Chondrocyte (in vitro differentiated cells): Measurements from ENCODE around the gene SMIM41. TPM values are rescaled to one million over a fixed set of nuclear protein-coding genes. Genes with fewer than 3 reads are reported as not detected.

Experiments
- DNase-seq: peaks from one replicate; pipeline ENCODE4 v3.0.0; 2021; ENCODE audit warnings: mixed read lengths, low spot score
- H3K27ac Mint-ChIP-seq: one replicate; pipeline ENCODE4 v1.8.0; 2021; ENCODE audit warnings: mild to moderate bottlenecking, moderate library complexity, mixed read lengths; ENCODE audit not compliant: unreplicated experiment
- H3K27me3 Mint-ChIP-seq: 2 replicates; pipeline ENCODE4 v1.8.0; 2021; ENCODE audit warnings: low read depth, mixed read lengths
- H3K36me3 Mint-ChIP-seq: 2 replicates; pipeline ENCODE4 v1.8.0; 2021; ENCODE audit warnings: low read depth, mixed read lengths
- H3K4me1 Mint-ChIP-seq: 2 replicates; pipeline ENCODE4 v1.8.0; 2021; ENCODE audit warnings: low read depth, mild to moderate bottlenecking, mixed read lengths
- H3K4me3 Mint-ChIP-seq: one replicate; pipeline ENCODE4 v1.8.0; 2021; ENCODE audit warnings: mild to moderate bottlenecking, moderate library complexity, mixed read lengths; ENCODE audit not compliant: unreplicated experiment
- H3K9me3 Mint-ChIP-seq: 2 replicates; pipeline ENCODE4 v1.8.0; 2021; ENCODE audit warnings: low read depth, mixed read lengths
- total RNA-seq: library from RNA; stranded (reverse); gene quantifications from 3 replicates; pipeline ENCODE4 v1.2.1, GENCODE V29; 2021
- TF ChIP-seq, protein P1 (sequence below): fragments of 200-600 bp; sonication (generic); IDR thresholded peaks from 2 replicates; pipeline ENCODE4 v1.5.0; 2021; ENCODE audit warnings: antibody characterized with exemption, mild to moderate bottlenecking, moderate library complexity

The SMIM41 gene
- total RNA-seq, 1 donor from 2014 or later = not detected

DNA sequence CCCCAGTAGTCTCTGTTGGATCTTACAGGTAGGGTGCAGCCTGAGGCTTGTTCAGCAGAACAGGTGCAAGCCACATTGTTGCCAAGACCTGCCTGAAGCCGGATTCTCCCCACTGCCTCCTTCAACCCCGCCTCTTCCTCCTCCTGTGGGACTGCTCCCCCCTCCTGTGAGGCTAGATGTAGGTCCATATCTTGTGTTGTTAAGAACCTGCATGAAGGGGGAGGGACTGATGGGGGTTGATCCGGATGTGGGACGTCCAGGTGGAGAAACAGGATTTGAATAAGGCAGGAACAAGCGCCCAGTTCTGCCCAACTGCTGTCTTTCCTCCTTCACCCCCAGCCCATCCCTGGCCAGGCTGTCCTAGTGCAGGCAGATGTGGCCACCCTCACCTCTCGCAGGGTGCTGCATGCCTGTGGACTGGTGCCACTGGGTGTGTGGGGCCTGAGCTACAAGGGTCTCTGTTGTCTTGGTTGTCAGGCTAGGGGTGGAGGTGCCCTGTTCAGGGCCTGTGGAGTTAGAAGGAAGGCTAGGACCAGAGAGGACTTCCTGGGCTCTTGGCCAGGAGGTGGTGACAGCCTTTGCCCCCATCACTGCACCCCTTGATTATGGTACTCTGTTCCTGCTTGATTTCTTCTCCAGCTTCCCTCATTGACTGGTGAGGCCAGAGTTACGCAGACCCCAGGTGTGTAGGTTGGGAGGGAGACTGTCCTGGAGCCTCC lies 26.9 kb upstream of the SMIM41 start:
- Mint-ChIP-seq H3K27me3 (no peaks in the 10 kb centered on the region), H3K36me3 (peaks cover 3% of the 10 kb centered on the region), H3K4me1 (peaks cover 25% of the 10 kb centered on the region), H3K9me3 (no peaks in the 10 kb centered on the region), H3K27ac (no peak overlapping the region), H3K4me3 (peak overlapping the region; percentile 21)
- no peak for DNase-seq
- TF ChIP-seq, protein P1, sequence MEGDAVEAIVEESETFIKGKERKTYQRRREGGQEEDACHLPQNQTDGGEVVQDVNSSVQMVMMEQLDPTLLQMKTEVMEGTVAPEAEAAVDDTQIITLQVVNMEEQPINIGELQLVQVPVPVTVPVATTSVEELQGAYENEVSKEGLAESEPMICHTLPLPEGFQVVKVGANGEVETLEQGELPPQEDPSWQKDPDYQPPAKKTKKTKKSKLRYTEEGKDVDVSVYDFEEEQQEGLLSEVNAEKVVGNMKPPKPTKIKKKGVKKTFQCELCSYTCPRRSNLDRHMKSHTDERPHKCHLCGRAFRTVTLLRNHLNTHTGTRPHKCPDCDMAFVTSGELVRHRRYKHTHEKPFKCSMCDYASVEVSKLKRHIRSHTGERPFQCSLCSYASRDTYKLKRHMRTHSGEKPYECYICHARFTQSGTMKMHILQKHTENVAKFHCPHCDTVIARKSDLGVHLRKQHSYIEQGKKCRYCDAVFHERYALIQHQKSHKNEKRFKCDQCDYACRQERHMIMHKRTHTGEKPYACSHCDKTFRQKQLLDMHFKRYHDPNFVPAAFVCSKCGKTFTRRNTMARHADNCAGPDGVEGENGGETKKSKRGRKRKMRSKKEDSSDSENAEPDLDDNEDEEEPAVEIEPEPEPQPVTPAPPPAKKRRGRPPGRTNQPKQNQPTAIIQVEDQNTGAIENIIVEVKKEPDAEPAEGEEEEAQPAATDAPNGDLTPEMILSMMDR = no peak

DNA sequence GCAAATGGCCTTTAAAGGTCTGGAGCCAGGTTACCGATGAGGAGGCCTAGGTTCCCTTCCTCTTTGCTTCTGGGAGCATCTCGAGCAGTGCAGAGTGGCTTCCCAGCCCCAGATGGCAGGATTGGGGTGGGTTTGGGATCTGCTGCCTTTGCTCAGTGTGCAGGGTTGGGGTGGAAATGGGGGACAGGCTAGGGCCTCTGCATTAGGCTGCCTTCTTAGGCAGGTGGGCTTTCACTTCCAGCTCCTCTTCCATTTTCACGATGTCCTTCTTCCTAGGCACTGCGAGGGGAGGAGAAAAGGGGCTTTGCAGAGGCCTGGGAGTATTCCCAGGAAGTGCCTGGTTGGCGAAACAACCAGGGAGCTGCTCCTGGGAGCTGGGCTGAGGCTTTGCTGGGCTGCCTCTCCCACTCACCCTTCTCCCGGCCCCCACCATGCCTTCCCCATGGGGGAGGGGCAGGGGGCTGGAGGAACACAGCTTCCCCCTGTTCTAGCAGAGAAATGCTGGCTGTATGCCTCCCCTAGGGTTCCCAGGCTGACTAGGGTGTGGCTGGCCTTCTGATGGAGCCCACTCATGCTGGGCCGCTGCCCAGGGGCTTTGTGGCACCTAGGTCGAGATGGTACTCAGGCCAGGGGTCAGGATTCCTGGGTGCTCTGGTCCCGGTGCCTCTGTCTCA lies 25.8 kb upstream of the SMIM41 start:
- Mint-ChIP-seq H3K36me3 (peaks cover 3% of the 10 kb centered on the region), H3K9me3 (no peaks in the 10 kb centered on the region), H3K4me3 (no peak overlapping the region), H3K27ac (no peak overlapping the region), H3K27me3 (no peaks in the 10 kb centered on the region), H3K4me1 (peaks cover 25% of the 10 kb centered on the region)
- DNase-seq = no peak
- TF ChIP-seq, protein P1 = no peak

DNA sequence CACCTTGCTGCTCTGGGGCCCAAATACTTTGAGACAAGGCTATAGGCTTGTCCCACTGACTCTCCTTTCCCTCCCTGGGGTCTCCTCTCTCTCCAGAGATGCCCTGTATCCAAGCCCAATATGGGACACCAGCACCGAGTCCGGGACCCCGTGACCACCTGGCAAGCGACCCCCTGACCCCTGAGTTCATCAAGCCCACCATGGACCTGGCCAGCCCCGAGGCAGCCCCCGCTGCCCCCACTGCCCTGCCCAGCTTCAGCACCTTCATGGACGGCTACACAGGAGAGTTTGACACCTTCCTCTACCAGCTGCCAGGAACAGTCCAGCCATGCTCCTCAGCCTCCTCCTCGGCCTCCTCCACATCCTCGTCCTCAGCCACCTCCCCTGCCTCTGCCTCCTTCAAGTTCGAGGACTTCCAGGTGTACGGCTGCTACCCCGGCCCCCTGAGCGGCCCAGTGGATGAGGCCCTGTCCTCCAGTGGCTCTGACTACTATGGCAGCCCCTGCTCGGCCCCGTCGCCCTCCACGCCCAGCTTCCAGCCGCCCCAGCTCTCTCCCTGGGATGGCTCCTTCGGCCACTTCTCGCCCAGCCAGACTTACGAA lies 25.2 kb upstream of the SMIM41 start:
- H3K27me3 Mint-ChIP-seq = no peaks in the 10 kb centered on the region
- TF ChIP-seq, protein P1 = no peak
- no peak for DNase-seq

DNA sequence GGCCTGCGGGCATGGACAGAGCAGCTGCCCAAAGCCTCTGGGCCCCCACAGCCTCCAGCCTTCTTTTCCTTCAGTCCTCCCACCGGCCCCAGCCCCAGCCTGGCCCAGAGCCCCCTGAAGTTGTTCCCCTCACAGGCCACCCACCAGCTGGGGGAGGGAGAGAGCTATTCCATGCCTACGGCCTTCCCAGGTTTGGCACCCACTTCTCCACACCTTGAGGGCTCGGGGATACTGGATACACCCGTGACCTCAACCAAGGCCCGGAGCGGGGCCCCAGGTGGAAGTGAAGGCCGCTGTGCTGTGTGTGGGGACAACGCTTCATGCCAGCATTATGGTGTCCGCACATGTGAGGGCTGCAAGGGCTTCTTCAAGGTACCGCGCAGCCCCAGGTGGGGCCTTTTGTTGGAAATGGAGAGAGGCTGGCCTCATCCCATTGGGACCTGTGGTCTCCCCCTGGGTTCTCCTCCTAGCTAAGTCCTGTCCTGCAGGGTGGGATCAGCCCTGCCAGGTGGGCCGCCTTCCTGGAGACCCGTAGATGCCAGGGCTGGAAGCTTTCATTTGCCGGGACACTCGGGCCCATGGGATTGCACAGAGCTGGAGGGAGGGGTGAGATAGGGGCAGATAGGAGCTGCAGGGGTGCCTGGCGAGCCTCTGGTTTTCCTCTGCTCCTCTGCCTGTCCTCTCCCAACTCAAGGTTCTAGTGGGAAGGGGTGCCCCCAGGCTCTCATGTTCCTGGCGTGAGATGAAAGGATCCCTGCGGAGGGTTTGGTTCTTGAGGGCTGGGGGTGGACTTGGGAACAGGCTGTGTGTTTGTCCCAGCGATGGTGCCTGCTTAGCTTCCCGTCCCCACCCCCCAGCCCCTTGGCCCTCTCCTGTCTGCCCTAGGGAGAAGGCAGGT lies 24.4 kb upstream of the SMIM41 start:
- Mint-ChIP-seq H3K27me3 (no peaks in the 10 kb centered on the region), H3K4me3 (no peak overlapping the region), H3K4me1 (peaks cover 15% of the 10 kb centered on the region), H3K36me3 (peaks cover 3% of the 10 kb centered on the region), H3K9me3 (no peaks in the 10 kb centered on the region), H3K27ac (no peak overlapping the region)
- TF ChIP-seq, protein P1 = no peak
- DNase-seq = no peak

More for the DNA sequence above, 25.2 kb upstream of the SMIM41 start:
- Mint-ChIP-seq H3K9me3 (no peaks in the 10 kb centered on the region), H3K27ac (no peak overlapping the region), H3K4me3 (no peak overlapping the region), H3K4me1 (peaks cover 23% of the 10 kb centered on the region), H3K36me3 (peaks cover 3% of the 10 kb centered on the region)
